Measurements from ENCODE around the gene SLC4A11.
A peak's percentile ranks its signal among the peaks of the same experiment; 100 is the strongest.

Gene SLC4A11

GRCh38 chr20:3203315-3204123, 35.5 kb downstream of the SLC4A11 start:
- Histone ChIP-seq H2AFZ (ENCODE audit: low read length) (peak overlapping the region; percentile 99), H3K9ac (ENCODE audit: low read depth, low read length, poor library complexity) (peak overlapping the region; percentile 97), H4K91ac (ENCODE audit: low read depth, low read length, poor library complexity) (no peak overlapping the region), H2BK5ac (ENCODE audit: low read length) (peak overlapping the region; percentile 14), H2AK5ac (ENCODE audit: low read depth, low read length) (peak overlapping the region; percentile 94), H3K27me3 (ENCODE audit: control insufficient read depth in 3 of 3, insufficient read depth in 3 of 3, low read depth in 1 of 3, low read length in 3 of 3) (no peaks in the 10 kb centered on the region), H3K4me2 (ENCODE audit: insufficient read depth, low read length, poor library complexity, severe bottlenecking) (peak overlapping the region; percentile 91), H4K8ac (ENCODE audit: low read depth, low read length) (no peak overlapping the region), H3K9me3 (replicated peaks in 1 of 2; ENCODE audit: control insufficient read depth in 2 of 2, insufficient read depth in 1 of 2, low read depth in 1 of 2, low read length in 2 of 2) (peaks cover 0 to 2% of the 10 kb centered on the region in 2 donors), H3K23ac (ENCODE audit: low read depth, low read length, poor library complexity) (peak overlapping the region; percentile 95), H3K14ac (ENCODE audit: low read length) (peak overlapping the region; percentile 84), H3K79me1 (ENCODE audit: low read depth, low read length) (peaks cover 24% of the 10 kb centered on the region), H3K18ac (ENCODE audit: low read length) (peak overlapping the region; percentile 81), H3K27ac (replicated peaks; ENCODE audit: low read length) (no peak overlapping the region), H2BK120ac (ENCODE audit: low read depth, low read length) (no peak overlapping the region), H3K4me3 (ENCODE audit: low read length in 2 of 2) (peak overlapping the region; percentile 82 to 85), H2BK15ac (ENCODE audit: low read length) (no peak overlapping the region), H3K4me1 (ENCODE audit: control insufficient read depth in 2 of 2, insufficient read depth in 1 of 2, low read depth in 1 of 2, low read length in 2 of 2) (peaks cover 4 to 6% of the 10 kb centered on the region in 2 donors), H3K4ac (ENCODE audit: low read length) (peak overlapping the region; percentile 97), H3K36me3 (replicated peaks in 1 of 2; ENCODE audit: control insufficient read depth in 2 of 2, insufficient read depth in 2 of 2, low read length in 2 of 2) (peaks cover 21 to 41% of the 10 kb centered on the region in 2 donors), H2BK12ac (ENCODE audit: low read length) (no peak overlapping the region)
- no CpG with 5 or more reads among the region's 31 CpGs for WGBS, 2 donors (ENCODE audit: extremely low coverage in 2 of 2, insufficient read length in 2 of 2, insufficient replicate concordance in 1 of 2)
- DNase-seq (ENCODE audit: low spot score): no peak

DNA sequence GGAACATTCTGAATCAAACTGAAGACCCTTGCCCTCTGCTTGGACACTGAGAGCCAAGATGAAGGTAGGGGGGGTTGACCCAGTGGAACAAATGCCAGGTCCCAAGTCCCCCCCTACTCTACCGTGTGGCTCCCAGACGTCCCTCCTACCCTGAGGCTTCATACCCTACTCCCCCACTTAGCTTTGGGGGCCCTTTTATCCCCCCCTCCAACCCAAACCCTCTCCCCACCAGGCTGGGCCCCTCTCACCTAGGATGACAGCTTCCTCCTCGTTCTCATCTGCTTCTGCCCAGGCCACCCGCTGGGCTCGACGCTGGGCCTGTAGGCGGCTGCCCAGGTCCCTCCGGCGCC, 36.0 kb downstream of the SLC4A11 start:
- Histone ChIP-seq H3K9ac (ENCODE audit: low read depth, low read length, poor library complexity) (peak overlapping the region; percentile 83), H2AFZ (ENCODE audit: low read length) (no peak overlapping the region), H3K4ac (ENCODE audit: low read length) (no peak overlapping the region), H3K36me3 (replicated peaks in 1 of 2; ENCODE audit: control insufficient read depth in 2 of 2, insufficient read depth in 2 of 2, low read length in 2 of 2) (peaks cover 21 to 41% of the 10 kb centered on the region in 2 donors), H3K18ac (ENCODE audit: low read length) (no peak overlapping the region), H3K14ac (ENCODE audit: low read length) (no peak overlapping the region), H2BK15ac (ENCODE audit: low read length) (no peak overlapping the region), H3K23ac (ENCODE audit: low read depth, low read length, poor library complexity) (no peak overlapping the region), H2BK12ac (ENCODE audit: low read length) (no peak overlapping the region), H3K4me3 (ENCODE audit: low read length in 2 of 2) (peak overlapping the region in 1 of 2 donors; percentile 85), H4K8ac (ENCODE audit: low read depth, low read length) (no peak overlapping the region), H3K27me3 (ENCODE audit: control insufficient read depth in 3 of 3, insufficient read depth in 3 of 3, low read depth in 1 of 3, low read length in 3 of 3) (no peaks in the 10 kb centered on the region), H3K4me2 (ENCODE audit: insufficient read depth, low read length, poor library complexity, severe bottlenecking) (peak overlapping the region; percentile 91), H2AK5ac (ENCODE audit: low read depth, low read length) (no peak overlapping the region), H2BK120ac (ENCODE audit: low read depth, low read length) (no peak overlapping the region), H3K27ac (replicated peaks; ENCODE audit: low read length) (no peak overlapping the region), H4K91ac (ENCODE audit: low read depth, low read length, poor library complexity) (no peak overlapping the region), H3K79me1 (ENCODE audit: low read depth, low read length) (peaks cover 24% of the 10 kb centered on the region), H3K4me1 (ENCODE audit: control insufficient read depth in 2 of 2, insufficient read depth in 1 of 2, low read depth in 1 of 2, low read length in 2 of 2) (peaks cover 0 to 5% of the 10 kb centered on the region in 2 donors), H2BK5ac (ENCODE audit: low read length) (no peak overlapping the region), H3K9me3 (replicated peaks in 1 of 2; ENCODE audit: control insufficient read depth in 2 of 2, insufficient read depth in 1 of 2, low read depth in 1 of 2, low read length in 2 of 2) (peaks cover 0 to 2% of the 10 kb centered on the region in 2 donors)
- no CpG with 5 or more reads among the region's 9 CpGs for WGBS, 2 donors (ENCODE audit: extremely low coverage in 2 of 2, insufficient read length in 2 of 2, insufficient replicate concordance in 1 of 2)
- no peak for DNase-seq (ENCODE audit: low spot score)

DNA sequence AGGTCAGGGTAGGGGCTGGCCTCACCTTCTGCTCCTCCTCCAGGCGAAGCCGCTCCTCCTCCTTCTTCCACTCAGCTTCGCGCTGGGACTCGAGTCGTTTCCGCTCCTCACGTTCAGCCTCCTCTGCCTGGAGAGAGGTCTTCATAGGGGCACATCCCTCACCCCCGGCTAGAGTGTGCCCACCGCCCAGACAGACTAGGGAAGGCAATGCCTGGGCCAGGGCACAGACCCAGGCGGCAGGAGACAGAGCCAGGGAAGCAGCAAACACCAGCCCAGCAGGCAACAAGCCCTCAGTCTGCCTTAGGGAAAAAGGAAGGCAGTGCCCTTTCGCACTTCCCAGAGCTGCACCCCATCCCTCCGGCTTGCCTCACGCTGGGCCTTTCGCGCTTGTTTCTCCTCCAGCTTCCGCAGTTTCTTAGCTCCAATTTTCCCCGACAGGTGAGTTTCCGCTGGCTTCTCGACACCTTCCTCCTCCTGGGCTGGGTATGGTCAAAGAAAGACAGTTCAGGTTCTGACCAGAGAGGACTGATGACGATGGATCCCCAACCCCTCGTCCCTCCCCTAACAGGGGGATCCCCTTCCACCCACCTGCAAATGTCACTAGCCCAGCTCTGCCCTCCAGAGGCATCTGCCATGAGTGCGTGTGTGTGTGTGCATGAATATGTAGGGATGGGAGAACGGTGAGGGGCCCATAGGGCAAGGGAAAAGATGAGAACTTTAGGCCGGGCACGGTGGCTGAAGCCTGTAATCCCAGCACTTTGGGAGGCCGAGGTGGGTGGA, 38.8 kb downstream of the SLC4A11 start:
- H4K91ac ChIP-seq (ENCODE audit: low read depth, low read length, poor library complexity): no peak overlapping the region
- H2BK120ac ChIP-seq (ENCODE audit: low read depth, low read length): no peak overlapping the region
- H3K27me3 ChIP-seq (ENCODE audit: control insufficient read depth in 3 of 3, insufficient read depth in 3 of 3, low read depth in 1 of 3, low read length in 3 of 3): no peaks in the 10 kb centered on the region
- H3K4me1 ChIP-seq (ENCODE audit: control insufficient read depth in 2 of 2, insufficient read depth in 1 of 2, low read depth in 1 of 2, low read length in 2 of 2): peaks cover 0 to 5% of the 10 kb centered on the region in 2 donors
- peak overlapping the region; percentile 43 for H3K23ac ChIP-seq (ENCODE audit: low read depth, low read length, poor library complexity)
- no peak for DNase-seq (ENCODE audit: low spot score)
- H3K18ac ChIP-seq (ENCODE audit: low read length): no peak overlapping the region
- peaks cover 33 to 58% of the 10 kb centered on the region in 2 donors for H3K36me3 ChIP-seq (replicated peaks in 1 of 2; ENCODE audit: control insufficient read depth in 2 of 2, insufficient read depth in 2 of 2, low read length in 2 of 2)
- no CpG with 5 or more reads among the region's 27 CpGs for WGBS, 2 donors (ENCODE audit: extremely low coverage in 2 of 2, insufficient read length in 2 of 2, insufficient replicate concordance in 1 of 2)
- H4K8ac ChIP-seq (ENCODE audit: low read depth, low read length): no peak overlapping the region
- H3K27ac ChIP-seq (replicated peaks; ENCODE audit: low read length): no peak overlapping the region
- H2BK12ac ChIP-seq (ENCODE audit: low read length): no peak overlapping the region
- H3K4ac ChIP-seq (ENCODE audit: low read length): no peak overlapping the region
- H2AFZ ChIP-seq (ENCODE audit: low read length): no peak overlapping the region
- H2BK15ac ChIP-seq (ENCODE audit: low read length): no peak overlapping the region
- no peak overlapping the region for H2AK5ac ChIP-seq (ENCODE audit: low read depth, low read length)
- H3K9ac ChIP-seq (ENCODE audit: low read depth, low read length, poor library complexity): no peak overlapping the region
- H2BK5ac ChIP-seq (ENCODE audit: low read length): no peak overlapping the region
- no peak overlapping the region for H3K4me2 ChIP-seq (ENCODE audit: insufficient read depth, low read length, poor library complexity, severe bottlenecking)
- H3K9me3 ChIP-seq (replicated peaks in 1 of 2; ENCODE audit: control insufficient read depth in 2 of 2, insufficient read depth in 1 of 2, low read depth in 1 of 2, low read length in 2 of 2): peaks cover 0 to 2% of the 10 kb centered on the region in 2 donors
- H3K4me3 ChIP-seq (ENCODE audit: low read length in 2 of 2): peak overlapping the region in 1 of 2 donors; percentile 6
- H3K14ac ChIP-seq (ENCODE audit: low read length): no peak overlapping the region
- H3K79me1 ChIP-seq (ENCODE audit: low read depth, low read length): peaks cover 24% of the 10 kb centered on the region

DNA sequence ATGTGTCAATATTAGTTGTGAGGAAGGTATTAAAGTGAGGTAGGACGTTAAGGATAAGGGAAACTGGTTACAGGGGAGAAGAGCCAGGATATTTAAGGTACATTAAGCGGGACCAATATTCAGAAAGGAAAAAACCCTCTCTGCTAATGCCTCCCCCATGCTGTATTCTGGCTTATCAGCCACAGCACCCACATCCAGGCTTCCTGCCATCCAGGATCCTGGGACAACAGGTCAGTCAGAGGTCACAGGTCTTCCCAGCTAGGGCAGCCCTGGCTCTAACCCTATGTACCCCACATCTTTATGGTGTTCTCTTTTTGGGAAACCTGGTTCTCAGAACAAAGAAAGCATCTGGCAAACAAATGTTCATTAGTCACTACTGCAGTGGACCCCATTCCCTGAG, 39.8 kb downstream of the SLC4A11 start:
- Histone ChIP-seq H3K23ac (ENCODE audit: low read depth, low read length, poor library complexity) (no peak overlapping the region), H2AK5ac (ENCODE audit: low read depth, low read length) (no peak overlapping the region), H3K4me3 (ENCODE audit: low read length in 2 of 2) (no peak overlapping the region), H3K4ac (ENCODE audit: low read length) (no peak overlapping the region), H3K18ac (ENCODE audit: low read length) (no peak overlapping the region), H3K36me3 (replicated peaks in 1 of 2; ENCODE audit: control insufficient read depth in 2 of 2, insufficient read depth in 2 of 2, low read length in 2 of 2) (peaks cover 43 to 67% of the 10 kb centered on the region in 2 donors), H3K4me2 (ENCODE audit: insufficient read depth, low read length, poor library complexity, severe bottlenecking) (no peak overlapping the region), H3K79me1 (ENCODE audit: low read depth, low read length) (peaks cover 24% of the 10 kb centered on the region), H3K9ac (ENCODE audit: low read depth, low read length, poor library complexity) (no peak overlapping the region), H2AFZ (ENCODE audit: low read length) (no peak overlapping the region), H4K91ac (ENCODE audit: low read depth, low read length, poor library complexity) (no peak overlapping the region), H2BK12ac (ENCODE audit: low read length) (no peak overlapping the region), H2BK15ac (ENCODE audit: low read length) (no peak overlapping the region), H3K9me3 (replicated peaks in 1 of 2; ENCODE audit: control insufficient read depth in 2 of 2, insufficient read depth in 1 of 2, low read depth in 1 of 2, low read length in 2 of 2) (peaks cover 0 to 2% of the 10 kb centered on the region in 2 donors), H2BK5ac (ENCODE audit: low read length) (no peak overlapping the region), H3K27ac (replicated peaks; ENCODE audit: low read length) (no peak overlapping the region), H4K8ac (ENCODE audit: low read depth, low read length) (no peak overlapping the region), H3K4me1 (ENCODE audit: control insufficient read depth in 2 of 2, insufficient read depth in 1 of 2, low read depth in 1 of 2, low read length in 2 of 2) (peaks cover 0 to 5% of the 10 kb centered on the region in 2 donors), H3K14ac (ENCODE audit: low read length) (no peak overlapping the region), H3K27me3 (ENCODE audit: control insufficient read depth in 3 of 3, insufficient read depth in 3 of 3, low read depth in 1 of 3, low read length in 3 of 3) (no peaks in the 10 kb centered on the region), H2BK120ac (ENCODE audit: low read depth, low read length) (no peak overlapping the region)
- WGBS, 2 donors (ENCODE audit: extremely low coverage in 2 of 2, insufficient read length in 2 of 2, insufficient replicate concordance in 1 of 2): 100% methylated on average over 1 of the region's 2 CpGs
- DNase-seq (ENCODE audit: low spot score): no peak

All from neuronal stem cell (in vitro differentiated cells).